HFFc6 (cell line): ENCODE measurements around the gene SUFU. TPM values are rescaled to one million over a fixed set of nuclear protein-coding genes. Genes with fewer than 3 reads are reported as not detected.

Experiments
- DNase-seq: peaks from one replicate; pipeline ENCODE4 v3.0.0-alpha.2; 2018
- H3K27ac Mint-ChIP-seq: 2 replicates; pipeline ENCODE4 v1.8.0; 2020; ENCODE audit warnings: mild to moderate bottlenecking, mixed read lengths
- H3K27me3 Mint-ChIP-seq: 2 replicates; pipeline ENCODE4 v1.8.0; 2021; ENCODE audit warnings: mild to moderate bottlenecking, moderate library complexity, mixed read lengths; ENCODE audit not compliant: insufficient read depth
- H3K36me3 Mint-ChIP-seq: 2 replicates; pipeline ENCODE4 v1.8.0; 2021; ENCODE audit warnings: low read depth, mixed read lengths
- H3K4me1 Mint-ChIP-seq: 2 replicates; pipeline ENCODE4 v1.8.0; 2020; ENCODE audit warnings: low read depth, mixed read lengths
- H3K4me3 Mint-ChIP-seq: 2 replicates; pipeline ENCODE4 v1.8.0; 2020; ENCODE audit warnings: mild to moderate bottlenecking, moderate library complexity, mixed read lengths
- H3K9me3 Mint-ChIP-seq: 2 replicates; pipeline ENCODE4 v1.8.0; 2020; ENCODE audit warnings: mild to moderate bottlenecking, mixed read lengths
- CTCF ChIP-seq: fragments of 200-600 bp; sonication (generic); IDR thresholded peaks from 2 replicates; pipeline ENCODE4 v1.5.0; 2021; ENCODE audit warnings: antibody characterized with exemption, mild to moderate bottlenecking
- total RNA-seq, 6 experiments: library from RNA; stranded (reverse); fragmentation: NEBNext Ultra II Directional; extraction: Animal tissue kit (Norgen Biotek cat#: 25700); gene quantifications; 2 replicates in 1 of 6; 3 replicates in 5 of 6; pipeline ENCODE4 v1.2.3, GENCODE V29; 2021

The SUFU gene
- total RNA-seq, 6 experiments from 2014 or later, result 12.8 to 16.8 (median 15.2) TPM

- Mint-ChIP-seq H3K27me3 (peaks cover 3% of the 10 kb centered on the region), H3K4me3 (peak overlapping the region; percentile 90), H3K4me1 (peaks cover 51% of the 10 kb centered on the region), H3K27ac (peak overlapping the region; percentile 97), H3K9me3 (no peaks in the 10 kb centered on the region), H3K36me3 (peaks cover 18% of the 10 kb centered on the region)
- TF ChIP-seq CTCF, result no peak
- peak; percentile 93 for DNase-seq
Observed at GRCh38 chr10:102645741-102646609, 142.2 kb downstream of the SUFU start.

- TF ChIP-seq CTCF, result no peak
- Mint-ChIP-seq H3K27me3 (peaks cover 5% of the 10 kb centered on the region), H3K36me3 (peaks cover 18% of the 10 kb centered on the region), H3K9me3 (no peaks in the 10 kb centered on the region), H3K4me3 (peak overlapping the region; percentile 90), H3K27ac (peak overlapping the region; percentile 97), H3K4me1 (peaks cover 51% of the 10 kb centered on the region)
- no peak for DNase-seq
Observed at GRCh38 chr10:102646610-102647442, 143.1 kb downstream of the SUFU start.

GRCh38 chr10:102647443-102648268, 143.9 kb downstream of the SUFU start:
- no peak for TF ChIP-seq CTCF

GRCh38 chr10:102648269-102648888, 144.6 kb downstream of the SUFU start:
- DNase-seq, result no peak
- Mint-ChIP-seq H3K4me1 (peaks cover 55% of the 10 kb centered on the region), H3K27ac (0 out of 2 replicates have a peak overlapping the region, but pooled peaks have one; percentile 97)

More at GRCh38 chr10:102647443-102648268, 143.9 kb downstream of the SUFU start:
- peaks cover 24% of the 10 kb centered on the region for H3K36me3 Mint-ChIP-seq
- peaks cover 50% of the 10 kb centered on the region for H3K4me1 Mint-ChIP-seq
- peak overlapping the region; percentile 97 for H3K27ac Mint-ChIP-seq
- no peaks in the 10 kb centered on the region for H3K9me3 Mint-ChIP-seq
- DNase-seq, result no peak
- H3K27me3 Mint-ChIP-seq, result peaks cover 5% of the 10 kb centered on the region
- H3K4me3 Mint-ChIP-seq, result peak overlapping the region; percentile 90

More at GRCh38 chr10:102648269-102648888, 144.6 kb downstream of the SUFU start:
- no peak for TF ChIP-seq CTCF
- Mint-ChIP-seq H3K27me3 (peaks cover 5% of the 10 kb centered on the region), H3K36me3 (peaks cover 32% of the 10 kb centered on the region), H3K4me3 (peak overlapping the region; percentile 90), H3K9me3 (no peaks in the 10 kb centered on the region)
